Fibroblast of mammary gland (primary cell): Measurements from ENCODE around the gene CCDC110.

Experiments used
- DNase-seq: peaks from one replicate; pipeline ENCODE4 v3.0.0-alpha.2; 2010; ENCODE audit warnings: low read depth
- H3K4me3 ChIP-seq: 2 replicates; pipeline ENCODE4 v1.5.1; 2011; ENCODE audit warnings: low read depth, mild to moderate bottlenecking, low read length, moderate library complexity; ENCODE audit not compliant: control insufficient read depth
- CTCF ChIP-seq: conservative IDR thresholded peaks from 2 replicates; pipeline ENCODE4 v1.5.1; 2011; ENCODE audit warnings: low read depth, low read length, inconsistent platforms; ENCODE audit not compliant: control insufficient read depth, insufficient read depth

The CCDC110 gene

GRCh38 chr4:185395956-185396723 is 75.4 kb downstream of the CCDC110 start:
- no peak for TF ChIP-seq CTCF
- H3K4me3 ChIP-seq, result peak overlapping the region; percentile 60
- peak; percentile 96 for DNase-seq

- peak; percentile 97 for DNase-seq
- no peak for TF ChIP-seq CTCF
- H3K4me3 ChIP-seq, result peak within 1 kb of the TSS; percentile 60
Measured at GRCh38 chr4:185395238-185395955, 76.1 kb downstream of the CCDC110 start, which contains the start of gene LRP2BP. LRP2BP (minus strand) TSS chr4:185395924; CDS start chr4:185378186, 17,738 bp downstream.
